ENCODE data around the gene EPHA10. TPM values are rescaled to one million over a fixed set of nuclear protein-coding genes. Genes with fewer than 3 reads are reported as not detected.
A peak's percentile ranks its signal among the peaks of the same experiment; 100 is the strongest.

EPHA10 gene
- total and polyA plus RNA-seq, 5 donors from 2014 or later = not detected

- Mint-ChIP-seq H3K36me3 (no peaks in the 10 kb centered on the region), H3K27me3 (peaks cover 81% of the 10 kb centered on the region), H3K4me1 (peaks cover 0 to 20% (median 1%) of the 10 kb centered on the region in 4 donors), H3K27ac (no peak overlapping the region), H3K9me3 (peaks cover 0 to 3% (median 0%) of the 10 kb centered on the region in 7 donors), H3K4me3 (peak overlapping the region in 1 of 4 donors; percentile 75)
- ATAC-seq (ENCODE audit: low read depth in 2 of 2) = no peak
- peaks cover 26% of the 10 kb centered on the region for H3K27me3 ChIP-seq (ENCODE audit: control insufficient read depth, insufficient read depth, low read length)
- no peaks in the 10 kb centered on the region for H3K36me3 ChIP-seq (ENCODE audit: control insufficient read depth, insufficient read depth, low read length)
- no peak overlapping the region for H3K4me3 ChIP-seq (ENCODE audit: low read depth, low read length)
- DNase-seq = no peak
- peaks cover 7% of the 10 kb centered on the region for H3K4me1 ChIP-seq (ENCODE audit: control insufficient read depth, insufficient read depth, low read length, poor library complexity, severe bottlenecking)
- H3K9me3 ChIP-seq (ENCODE audit: control insufficient read depth in 2 of 2, low read length in 2 of 2) = no peaks in the 10 kb centered on the region
- no peak overlapping the region for H3K27ac ChIP-seq (ENCODE audit: insufficient read depth, low read length, poor library complexity, severe bottlenecking)
Observed at GRCh38 chr1:37765916-37766664, 1.2 kb upstream of the EPHA10 start.

- peaks cover 7% of the 10 kb centered on the region for H3K4me1 ChIP-seq (ENCODE audit: control insufficient read depth, insufficient read depth, low read length, poor library complexity, severe bottlenecking)
- no peak overlapping the region for H3K27ac ChIP-seq (ENCODE audit: insufficient read depth, low read length, poor library complexity, severe bottlenecking)
- no peaks in the 10 kb centered on the region for H3K36me3 Mint-ChIP-seq
- H3K36me3 ChIP-seq (ENCODE audit: control insufficient read depth, insufficient read depth, low read length) = no peaks in the 10 kb centered on the region
- no peak overlapping the region for H3K4me3 Mint-ChIP-seq
- DNase-seq = peak in 2 of 3 donors; percentile 28 to 31
- peaks cover 66% of the 10 kb centered on the region for H3K27me3 Mint-ChIP-seq
- no peak overlapping the region for H3K27ac Mint-ChIP-seq
- no peak overlapping the region for H3K4me3 ChIP-seq (ENCODE audit: low read depth, low read length)
- H3K27me3 ChIP-seq (ENCODE audit: control insufficient read depth, insufficient read depth, low read length) = peaks cover 24% of the 10 kb centered on the region
- H3K9me3 ChIP-seq (ENCODE audit: control insufficient read depth in 2 of 2, low read length in 2 of 2) = no peaks in the 10 kb centered on the region
- peaks cover 0 to 2% (median 0%) of the 10 kb centered on the region in 7 donors for H3K9me3 Mint-ChIP-seq
- H3K4me1 Mint-ChIP-seq = peaks cover 0 to 20% (median 1%) of the 10 kb centered on the region in 4 donors
- ATAC-seq (ENCODE audit: low read depth in 2 of 2) = no peak
Observed at GRCh38 chr1:37764414-37764825, 500 bp downstream of the EPHA10 start.

- no peaks in the 10 kb centered on the region for H3K36me3 Mint-ChIP-seq
- peaks cover 0 to 20% (median 1%) of the 10 kb centered on the region in 4 donors for H3K4me1 Mint-ChIP-seq
- no peak for ATAC-seq (ENCODE audit: low read depth in 2 of 2)
- Histone ChIP-seq H3K9me3 (ENCODE audit: control insufficient read depth in 2 of 2, low read length in 2 of 2) (no peaks in the 10 kb centered on the region), H3K4me1 (ENCODE audit: control insufficient read depth, insufficient read depth, low read length, poor library complexity, severe bottlenecking) (peaks cover 7% of the 10 kb centered on the region), H3K27ac (ENCODE audit: insufficient read depth, low read length, poor library complexity, severe bottlenecking) (no peak overlapping the region), H3K4me3 (ENCODE audit: low read depth, low read length) (no peak overlapping the region), H3K36me3 (ENCODE audit: control insufficient read depth, insufficient read depth, low read length) (no peaks in the 10 kb centered on the region), H3K27me3 (ENCODE audit: control insufficient read depth, insufficient read depth, low read length) (peaks cover 21% of the 10 kb centered on the region)
- no peak overlapping the region for H3K27ac Mint-ChIP-seq
- peaks cover 60% of the 10 kb centered on the region for H3K27me3 Mint-ChIP-seq
- H3K9me3 Mint-ChIP-seq = peaks cover 0 to 2% (median 0%) of the 10 kb centered on the region in 7 donors
- no peak for DNase-seq
- H3K4me3 Mint-ChIP-seq = no peak overlapping the region
Observed at GRCh38 chr1:37763791-37764413, 1.0 kb downstream of the EPHA10 start.

GRCh38 chr1:37762516-37762915 lies 2.4 kb downstream of the EPHA10 start:
- ATAC-seq (ENCODE audit: low read depth in 2 of 2) = no peak
- DNase-seq = no peak
- no peaks in the 10 kb centered on the region for H3K36me3 Mint-ChIP-seq
- Histone ChIP-seq H3K27me3 (ENCODE audit: control insufficient read depth, insufficient read depth, low read length) (peaks cover 20% of the 10 kb centered on the region), H3K4me3 (ENCODE audit: low read depth, low read length) (no peak overlapping the region), H3K27ac (ENCODE audit: insufficient read depth, low read length, poor library complexity, severe bottlenecking) (no peak overlapping the region), H3K9me3 (ENCODE audit: control insufficient read depth in 2 of 2, low read length in 2 of 2) (no peaks in the 10 kb centered on the region), H3K4me1 (ENCODE audit: control insufficient read depth, insufficient read depth, low read length, poor library complexity, severe bottlenecking) (peaks cover 7% of the 10 kb centered on the region), H3K36me3 (ENCODE audit: control insufficient read depth, insufficient read depth, low read length) (no peaks in the 10 kb centered on the region)
- H3K27me3 Mint-ChIP-seq = peaks cover 47% of the 10 kb centered on the region
- H3K4me3 Mint-ChIP-seq = no peak overlapping the region
- no peak overlapping the region for H3K27ac Mint-ChIP-seq
- peaks cover 0 to 20% (median 1%) of the 10 kb centered on the region in 4 donors for H3K4me1 Mint-ChIP-seq
- H3K9me3 Mint-ChIP-seq = peaks cover 0 to 2% (median 0%) of the 10 kb centered on the region in 7 donors

GRCh38 chr1:37761416-37762095 lies 3.4 kb downstream of the EPHA10 start:
- peaks cover 0 to 20% (median 1%) of the 10 kb centered on the region in 4 donors for H3K4me1 Mint-ChIP-seq
- H3K27ac Mint-ChIP-seq = no peak overlapping the region
- H3K27me3 Mint-ChIP-seq = peaks cover 37% of the 10 kb centered on the region
- no peaks in the 10 kb centered on the region for H3K9me3 ChIP-seq (ENCODE audit: control insufficient read depth in 2 of 2, low read length in 2 of 2)
- no peak overlapping the region for H3K4me3 Mint-ChIP-seq
- no peaks in the 10 kb centered on the region for H3K36me3 ChIP-seq (ENCODE audit: control insufficient read depth, insufficient read depth, low read length)
- no peak overlapping the region for H3K27ac ChIP-seq (ENCODE audit: insufficient read depth, low read length, poor library complexity, severe bottlenecking)
- no peak overlapping the region for H3K4me3 ChIP-seq (ENCODE audit: low read depth, low read length)
- peaks cover 7% of the 10 kb centered on the region for H3K4me1 ChIP-seq (ENCODE audit: control insufficient read depth, insufficient read depth, low read length, poor library complexity, severe bottlenecking)
- ATAC-seq (ENCODE audit: low read depth in 2 of 2) = no peak
- H3K36me3 Mint-ChIP-seq = no peaks in the 10 kb centered on the region
- H3K27me3 ChIP-seq (ENCODE audit: control insufficient read depth, insufficient read depth, low read length) = peaks cover 14% of the 10 kb centered on the region
- peaks cover 0 to 2% (median 0%) of the 10 kb centered on the region in 7 donors for H3K9me3 Mint-ChIP-seq
- DNase-seq = no peak

GRCh38 chr1:37759451-37759850 lies 5.5 kb downstream of the EPHA10 start:
- peaks cover 6% of the 10 kb centered on the region for H3K27me3 ChIP-seq (ENCODE audit: control insufficient read depth, insufficient read depth, low read length)
- H3K36me3 ChIP-seq (ENCODE audit: control insufficient read depth, insufficient read depth, low read length) = no peaks in the 10 kb centered on the region
- H3K4me1 Mint-ChIP-seq = peaks cover 0 to 2% (median 0%) of the 10 kb centered on the region in 4 donors
- no peaks in the 10 kb centered on the region for H3K4me1 ChIP-seq (ENCODE audit: control insufficient read depth, insufficient read depth, low read length, poor library complexity, severe bottlenecking)
- peaks cover 0 to 2% (median 0%) of the 10 kb centered on the region in 7 donors for H3K9me3 Mint-ChIP-seq
- no peak overlapping the region for H3K4me3 ChIP-seq (ENCODE audit: low read depth, low read length)
- no peak overlapping the region for H3K27ac ChIP-seq (ENCODE audit: insufficient read depth, low read length, poor library complexity, severe bottlenecking)
- H3K4me3 Mint-ChIP-seq = no peak overlapping the region
- ATAC-seq (ENCODE audit: low read depth in 2 of 2) = no peak
- peaks cover 21% of the 10 kb centered on the region for H3K27me3 Mint-ChIP-seq
- no peaks in the 10 kb centered on the region for H3K36me3 Mint-ChIP-seq
- DNase-seq = no peak
- no peaks in the 10 kb centered on the region for H3K9me3 ChIP-seq (ENCODE audit: control insufficient read depth in 2 of 2, low read length in 2 of 2)
- no peak overlapping the region for H3K27ac Mint-ChIP-seq

- H3K4me3 Mint-ChIP-seq = no peak overlapping the region
Observed at GRCh38 chr1:37755951-37756560, 8.9 kb downstream of the EPHA10 start.

More at GRCh38 chr1:37755951-37756560, 8.9 kb downstream of the EPHA10 start:
- Histone ChIP-seq H3K27me3 (ENCODE audit: control insufficient read depth, insufficient read depth, low read length) (peaks cover 9% of the 10 kb centered on the region), H3K36me3 (ENCODE audit: control insufficient read depth, insufficient read depth, low read length) (no peaks in the 10 kb centered on the region), H3K4me1 (ENCODE audit: control insufficient read depth, insufficient read depth, low read length, poor library complexity, severe bottlenecking) (peaks cover 9% of the 10 kb centered on the region), H3K27ac (ENCODE audit: insufficient read depth, low read length, poor library complexity, severe bottlenecking) (no peak overlapping the region), H3K9me3 (ENCODE audit: control insufficient read depth in 2 of 2, low read length in 2 of 2) (no peaks in the 10 kb centered on the region), H3K4me3 (ENCODE audit: low read depth, low read length) (no peak overlapping the region)
- ATAC-seq (ENCODE audit: low read depth in 2 of 2) (no peak), DNase-seq (no peak)
- Mint-ChIP-seq H3K36me3 (no peaks in the 10 kb centered on the region), H3K27me3 (peaks cover 17% of the 10 kb centered on the region), H3K27ac (no peak overlapping the region), H3K4me1 (peaks cover 0 to 11% (median 5%) of the 10 kb centered on the region in 4 donors), H3K9me3 (peaks cover 0 to 1% (median 0%) of the 10 kb centered on the region in 7 donors)
